CD14-positive monocyte (primary cell): Measurements from ENCODE around the gene CDKAL1. TPM values are rescaled to one million over a fixed set of nuclear protein-coding genes. Genes with fewer than 3 reads are reported as not detected.
A peak's percentile ranks its signal among the peaks of the same experiment; 100 is the strongest.

ENCODE experiments used
- DNase-seq, 3 donors: peaks; one replicate each; pipeline ENCODE4 v3.0.0-alpha.2; 2011 to 2022
- H2AFZ ChIP-seq: 2 replicates; pipeline ENCODE4 v1.6.0; 2012; ENCODE audit warnings: mild to moderate bottlenecking, low read depth, low read length, inconsistent platforms; ENCODE audit not compliant: insufficient read depth, poor library complexity, severe bottlenecking
- H3K27ac ChIP-seq, 2 donors: 1 replicate in 1 of 2; 2 replicates in 1 of 2; pipeline ENCODE4 v1.5.1; 2012 to 2013; ENCODE audit warnings: low read length in 2 of 2, control low read depth in 1 of 2, inconsistent platforms in 1 of 2, low read depth in 1 of 2, mild to moderate bottlenecking in 1 of 2
- H3K27me3 ChIP-seq, 2 donors: one replicate each; pipeline versions ENCODE4 v1.6.0 to v1.6.1; 2011 to 2013; ENCODE audit warnings: low read length in 2 of 2; ENCODE audit not compliant: control insufficient read depth in 2 of 2, insufficient read depth in 2 of 2
- H3K36me3 ChIP-seq, 2 donors: replicated peaks in 1 of 2; 1 replicate in 1 of 2; 2 replicates in 1 of 2; pipeline versions ENCODE4 v1.5.1 to v1.6.1; 2012 to 2013; ENCODE audit warnings: low read length in 2 of 2, control low read depth in 1 of 2, inconsistent platforms in 1 of 2, mild to moderate bottlenecking in 1 of 2; ENCODE audit not compliant: insufficient read depth in 2 of 2, control insufficient read depth in 1 of 2
- H3K4me1 ChIP-seq, 2 donors: 1 replicate in 1 of 2; 2 replicates in 1 of 2; pipeline versions ENCODE4 v1.5.1 to v1.6.1; 2012 to 2013; ENCODE audit warnings: low read length in 2 of 2, control low read depth in 1 of 2, inconsistent platforms in 1 of 2, mild to moderate bottlenecking in 1 of 2, moderate library complexity in 1 of 2; ENCODE audit not compliant: insufficient read depth in 2 of 2, control insufficient read depth in 1 of 2
- H3K4me2 ChIP-seq: replicated peaks from 2 replicates; pipeline ENCODE3; 2012; ENCODE audit warnings: low read length, moderate library complexity, mild to moderate bottlenecking; ENCODE audit not compliant: poor library complexity, severe bottlenecking; ENCODE audit errors: extremely low read depth
- H3K4me3 ChIP-seq, 3 experiments: fragments of 200-600 bp in 1 of 3; sonication (generic) in 1 of 3; replicated peaks in 1 of 3; 1 replicate in 2 of 3; 2 replicates in 1 of 3; pipeline ENCODE4 v1.5.1; 2011 to 2013; ENCODE audit warnings: low read length in 3 of 3, mild to moderate bottlenecking in 3 of 3, control low read depth in 2 of 3, low read depth in 2 of 3, inconsistent platforms in 1 of 3, moderate library complexity in 1 of 3
- H3K79me2 ChIP-seq: 2 replicates; pipeline ENCODE4 v1.6.0; 2012; ENCODE audit warnings: mild to moderate bottlenecking, control low read depth, inconsistent platforms, low read length, moderate library complexity; ENCODE audit not compliant: insufficient read depth
- H3K9ac ChIP-seq: 2 replicates; pipeline ENCODE4 v1.6.0; 2017; ENCODE audit warnings: low read length, mild to moderate bottlenecking; ENCODE audit not compliant: insufficient read depth, poor library complexity, severe bottlenecking
- H3K9me3 ChIP-seq, 2 donors: replicated peaks in 1 of 2; 1 replicate in 1 of 2; 2 replicates in 1 of 2; pipeline versions ENCODE4 v1.5.1 to v1.6.1; 2012 to 2013; ENCODE audit warnings: low read length in 2 of 2, control low read depth in 1 of 2; ENCODE audit not compliant: control insufficient read depth in 1 of 2, insufficient read depth in 1 of 2
- H4K20me1 ChIP-seq: 2 replicates; pipeline ENCODE4 v1.6.0; 2012; ENCODE audit warnings: mild to moderate bottlenecking, low read length, control low read depth, moderate library complexity; ENCODE audit not compliant: insufficient read depth
- H3K27ac Mint-ChIP-seq, 7 donors: one replicate each; pipeline ENCODE4 v1.8.0; 2020; ENCODE audit warnings: mild to moderate bottlenecking in 7 of 7, mixed read lengths in 7 of 7, moderate library complexity in 6 of 7, inconsistent platforms in 2 of 7
- H3K27me3 Mint-ChIP-seq, 3 donors: one replicate each; pipeline ENCODE4 v1.8.0; 2021 to 2022; ENCODE audit warnings: low read depth in 3 of 3, mild to moderate bottlenecking in 3 of 3, mixed read lengths in 3 of 3, moderate library complexity in 3 of 3, inconsistent platforms in 1 of 3
- H3K36me3 Mint-ChIP-seq, 2 donors: one replicate each; pipeline ENCODE4 v1.8.0; 2020; ENCODE audit warnings: mixed read lengths in 2 of 2, inconsistent platforms in 1 of 2, mild to moderate bottlenecking in 1 of 2
- H3K4me1 Mint-ChIP-seq: one replicate; pipeline ENCODE4 v1.8.0; 2020; ENCODE audit warnings: mild to moderate bottlenecking, mixed read lengths
- H3K4me3 Mint-ChIP-seq, 2 donors: one replicate each; pipeline ENCODE4 v1.8.0; 2020; ENCODE audit warnings: mild to moderate bottlenecking in 2 of 2, mixed read lengths in 2 of 2, moderate library complexity in 1 of 2
- H3K9me3 Mint-ChIP-seq, 7 donors: one replicate each; pipeline ENCODE4 v1.8.0; 2020 to 2022; ENCODE audit warnings: mixed read lengths in 7 of 7, mild to moderate bottlenecking in 6 of 7, moderate library complexity in 6 of 7, inconsistent platforms in 2 of 7
- WGBS: methylation state at CpG from one replicate; pipeline ENCODE4 v1.1.5; 2013; ENCODE audit warnings: missing lambda C conversion rate; ENCODE audit not compliant: insufficient coverage; 5-methylcytosine and 5-hydroxymethylcytosine counted together
- intact Hi-C, 2 donors: fragments of 100-400 bp; cut with micrococcal nuclease; formaldehyde crosslinking; loops; one replicate each; pipeline versions ENCODE4 v1.15.0 to v1.15.1; 2023
- polyA plus RNA-seq, 3 donors: library from polyadenylated mRNA; depleted of rRNA in 1 of 3; unstranded in 2 of 3; stranded (reverse) in 1 of 3; fragments of 300-500 nt in 2 of 3; fragments of >200 nt in 1 of 3; fragmentation: Illumina TruSeq in 2 of 3; gene quantifications; 1 replicate in 2 of 3; 2 replicates in 1 of 3; pipeline ENCODE4 v1.2.3, GENCODE V29; 2012 to 2021
- TF ChIP-seq, protein P1 (sequence below): fragments of 200-600 bp; IDR thresholded peaks from one replicate; pipeline ENCODE4 v1.8.0; 2022; ENCODE audit warnings: antibody characterized with exemption, mild to moderate bottlenecking

Gene CDKAL1
- polyA plus RNA-seq, 3 donors = 3.2 to 12.4 (median 8.3) TPM

DNA sequence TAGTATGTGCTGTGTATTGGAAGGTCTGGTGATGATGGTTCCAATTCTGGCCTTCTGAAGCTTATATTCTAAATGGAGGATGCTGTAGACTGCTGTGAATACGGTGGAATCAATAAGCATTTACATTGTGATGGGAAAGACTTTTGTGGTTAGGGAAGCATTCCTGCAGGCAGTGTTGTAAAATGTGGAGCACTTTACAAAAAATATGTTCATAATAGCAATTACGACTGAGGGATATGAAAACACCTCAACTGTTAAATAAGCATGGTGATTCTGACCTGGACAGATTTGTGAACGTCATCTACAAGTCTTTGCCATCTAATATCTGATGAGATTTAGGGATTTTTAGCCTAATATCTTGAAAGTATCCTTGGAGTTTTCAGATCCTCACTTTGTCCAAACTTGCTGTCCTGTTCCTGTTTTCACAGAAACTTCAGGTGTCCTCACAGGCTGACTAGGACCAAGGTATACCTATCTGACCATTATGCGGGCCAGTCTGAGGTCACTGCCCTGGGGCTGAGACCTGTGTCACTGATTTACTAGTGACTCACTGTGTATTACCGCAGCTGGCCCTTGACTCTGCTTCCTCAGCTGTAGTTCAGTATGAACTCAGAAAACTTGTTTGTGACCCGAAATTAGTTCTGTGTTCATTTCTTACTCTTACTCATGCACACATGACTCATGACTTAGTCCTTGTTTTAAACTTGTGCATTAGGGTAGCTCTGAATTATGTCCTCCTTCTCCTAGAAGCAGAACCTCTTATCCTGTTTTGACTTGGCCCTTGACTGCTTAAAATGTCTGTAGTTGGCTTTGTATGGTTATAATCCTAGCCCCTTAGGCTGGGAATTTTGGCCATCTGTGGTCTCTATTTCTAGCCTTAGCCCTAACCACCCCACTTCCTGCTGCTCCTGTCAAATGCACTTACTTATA, 343.0 kb downstream of the CDKAL1 start:
- Histone ChIP-seq H3K27me3 (no peaks in the 10 kb centered on the region), H3K4me2 (no peak overlapping the region), H3K9me3 (no peaks in the 10 kb centered on the region), H3K4me3 (no peak overlapping the region), H4K20me1 (no peaks in the 10 kb centered on the region), H3K79me2 (no peaks in the 10 kb centered on the region), H2AFZ (no peak overlapping the region), H3K27ac (no peak overlapping the region), H3K36me3 (peaks cover 0 to 5% of the 10 kb centered on the region in 2 donors), H3K4me1 (no peaks in the 10 kb centered on the region), H3K9ac (no peak overlapping the region)
- Mint-ChIP-seq H3K4me3 (no peak overlapping the region), H3K9me3 (peaks cover 0 to 7% (median 4%) of the 10 kb centered on the region in 7 donors), H3K27me3 (no peaks in the 10 kb centered on the region), H3K27ac (no peak overlapping the region), H3K4me1 (no peaks in the 10 kb centered on the region), H3K36me3 (peaks cover 2 to 8% of the 10 kb centered on the region in 2 donors)
- 90% methylated on average over 3 of the region's 6 CpGs for whole genome bisulfite sequencing
- intact Hi-C loops = no loop called here
- DNase-seq = peak in 1 of 3 donors; percentile 17
- TF ChIP-seq, protein P1, sequence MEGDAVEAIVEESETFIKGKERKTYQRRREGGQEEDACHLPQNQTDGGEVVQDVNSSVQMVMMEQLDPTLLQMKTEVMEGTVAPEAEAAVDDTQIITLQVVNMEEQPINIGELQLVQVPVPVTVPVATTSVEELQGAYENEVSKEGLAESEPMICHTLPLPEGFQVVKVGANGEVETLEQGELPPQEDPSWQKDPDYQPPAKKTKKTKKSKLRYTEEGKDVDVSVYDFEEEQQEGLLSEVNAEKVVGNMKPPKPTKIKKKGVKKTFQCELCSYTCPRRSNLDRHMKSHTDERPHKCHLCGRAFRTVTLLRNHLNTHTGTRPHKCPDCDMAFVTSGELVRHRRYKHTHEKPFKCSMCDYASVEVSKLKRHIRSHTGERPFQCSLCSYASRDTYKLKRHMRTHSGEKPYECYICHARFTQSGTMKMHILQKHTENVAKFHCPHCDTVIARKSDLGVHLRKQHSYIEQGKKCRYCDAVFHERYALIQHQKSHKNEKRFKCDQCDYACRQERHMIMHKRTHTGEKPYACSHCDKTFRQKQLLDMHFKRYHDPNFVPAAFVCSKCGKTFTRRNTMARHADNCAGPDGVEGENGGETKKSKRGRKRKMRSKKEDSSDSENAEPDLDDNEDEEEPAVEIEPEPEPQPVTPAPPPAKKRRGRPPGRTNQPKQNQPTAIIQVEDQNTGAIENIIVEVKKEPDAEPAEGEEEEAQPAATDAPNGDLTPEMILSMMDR = no peak

DNA sequence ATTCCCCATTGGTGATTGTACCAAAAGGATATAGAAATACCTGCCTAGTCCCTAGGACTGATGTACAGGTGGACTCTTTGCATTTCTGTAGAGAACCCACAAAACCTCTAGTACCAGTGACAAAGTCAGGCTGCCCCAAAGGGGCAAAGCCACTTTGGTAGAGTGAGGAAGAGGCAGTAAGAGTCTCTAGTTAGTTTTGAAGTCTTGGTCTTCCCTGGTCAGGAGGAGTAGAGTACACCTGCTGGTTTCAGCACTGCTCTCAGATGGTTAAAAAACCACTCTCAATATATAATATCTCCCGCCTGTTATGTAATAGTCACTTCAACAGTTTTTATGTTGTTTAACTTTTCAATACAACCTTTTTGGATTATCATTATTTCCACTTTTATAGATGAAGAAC, 344.9 kb downstream of the CDKAL1 start:
- no peak overlapping the region for H3K4me3 ChIP-seq
- no peaks in the 10 kb centered on the region for H3K4me1 ChIP-seq
- no peak overlapping the region for H3K4me2 ChIP-seq
- peaks cover 3 to 9% of the 10 kb centered on the region in 2 donors for H3K36me3 Mint-ChIP-seq
- no CpG with 5 or more reads among the region's 1 CpG for WGBS
- no peak overlapping the region for H2AFZ ChIP-seq
- H4K20me1 ChIP-seq = no peaks in the 10 kb centered on the region
- H3K79me2 ChIP-seq = no peaks in the 10 kb centered on the region
- peaks cover 0 to 6% of the 10 kb centered on the region in 2 donors for H3K9me3 ChIP-seq
- no peak overlapping the region for H3K27ac ChIP-seq
- no peaks in the 10 kb centered on the region for H3K27me3 Mint-ChIP-seq
- no peaks in the 10 kb centered on the region for H3K27me3 ChIP-seq
- no peaks in the 10 kb centered on the region for H3K4me1 Mint-ChIP-seq
- no peak for DNase-seq
- H3K36me3 ChIP-seq = peaks cover 0 to 5% of the 10 kb centered on the region in 2 donors
- peaks cover under 1 to 12% (median 7%) of the 10 kb centered on the region in 7 donors for H3K9me3 Mint-ChIP-seq
- intact Hi-C loops = no loop called here
- no peak overlapping the region for H3K4me3 Mint-ChIP-seq
- H3K27ac Mint-ChIP-seq = no peak overlapping the region
- TF ChIP-seq, protein P1 = no peak
- H3K9ac ChIP-seq = no peak overlapping the region
